NOMO-1 treated with DMSO at 0.1 percent for 48 hours (cell line): Measurements from ENCODE around the gene ABCD3.
"Not testable (repeated sequence)": the region's sequence is repeated elsewhere in the genome, so short reads cannot be mapped to it uniquely, and the experiment has no call there.

Source experiments
- DNase-seq: peaks from one replicate; lab custom pipeline; 2025; ENCODE audit not compliant: unreplicated experiment; lab: John Stamatoyannopoulos, UW

The ABCD3 gene

GRCh38 chr1:94544706-94545490 is 126.7 kb downstream of the ABCD3 start:
- DNase-seq = no peak

GRCh38 chr1:94549706-94550105 is 131.5 kb downstream of the ABCD3 start:
- no peak for DNase-seq

- DNase-seq = no peak
Measured at GRCh38 chr1:94550396-94550795, 132.2 kb downstream of the ABCD3 start.

GRCh38 chr1:94550800-94551241 is 132.6 kb downstream of the ABCD3 start:
- no peak for DNase-seq

- no peak for DNase-seq
Measured at GRCh38 chr1:94551449-94551848, 133.3 kb downstream of the ABCD3 start.

GRCh38 chr1:94552071-94552586 is 133.9 kb downstream of the ABCD3 start:
- DNase-seq = no peak

- DNase-seq = no peak
Measured at GRCh38 chr1:94553323-94553730, 135.1 kb downstream of the ABCD3 start.

- DNase-seq = no peak
Measured at GRCh38 chr1:94553931-94554330, 135.7 kb downstream of the ABCD3 start.

- DNase-seq = no peak
Measured at GRCh38 chr1:94554580-94554979, 136.4 kb downstream of the ABCD3 start.

GRCh38 chr1:94555091-94555490 is 136.9 kb downstream of the ABCD3 start:
- no peak for DNase-seq

- no peak for DNase-seq
Measured at GRCh38 chr1:94559921-94560320, 141.7 kb downstream of the ABCD3 start.

GRCh38 chr1:94560333-94560732 is 142.1 kb downstream of the ABCD3 start:
- no peak for DNase-seq

GRCh38 chr1:94562519-94563260 is 144.5 kb downstream of the ABCD3 start:
- no peak for DNase-seq

GRCh38 chr1:94565901-94566300 is 147.7 kb downstream of the ABCD3 start:
- no peak for DNase-seq

- DNase-seq = not testable (repeated sequence)
Measured at GRCh38 chr1:94566436-94566835, 148.2 kb downstream of the ABCD3 start.

GRCh38 chr1:94567975-94568607 is 149.9 kb downstream of the ABCD3 start:
- not testable (repeated sequence) for DNase-seq
